ENCODE results near the gene CCDC12.

The CCDC12 gene

GRCh38 chr3:46903341-46904302 lies 72.9 kb downstream of the CCDC12 start:
- DNase-seq, result no peak

DNA sequence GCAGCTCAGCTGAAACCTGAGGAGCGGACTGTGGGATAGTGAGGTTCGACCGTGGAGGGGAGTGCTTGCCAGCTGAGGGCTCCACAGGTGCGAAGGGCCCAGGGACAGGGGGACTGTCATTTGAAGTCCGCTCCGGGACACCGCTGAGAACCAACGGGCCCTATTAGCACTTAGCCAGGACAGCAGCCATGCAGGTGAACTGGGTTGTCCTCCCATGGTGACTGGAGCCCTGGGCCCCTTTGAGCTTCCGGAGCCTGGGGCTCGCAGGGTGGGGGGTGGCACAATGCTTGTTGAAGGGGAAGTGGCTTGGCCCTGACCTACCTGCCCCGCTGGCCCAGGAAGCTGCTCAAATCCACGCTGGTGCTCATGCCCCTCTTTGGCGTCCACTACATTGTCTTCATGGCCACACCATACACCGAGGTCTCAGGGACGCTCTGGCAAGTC lies 74.3 kb downstream of the CCDC12 start:
- DNase-seq, result no peak

GRCh38 chr3:46901591-46902187 lies 74.9 kb downstream of the CCDC12 start:
- DNase-seq, result no peak

- no peak for DNase-seq
Measured at GRCh38 chr3:46901061-46901460, 75.5 kb downstream of the CCDC12 start.

DNA sequence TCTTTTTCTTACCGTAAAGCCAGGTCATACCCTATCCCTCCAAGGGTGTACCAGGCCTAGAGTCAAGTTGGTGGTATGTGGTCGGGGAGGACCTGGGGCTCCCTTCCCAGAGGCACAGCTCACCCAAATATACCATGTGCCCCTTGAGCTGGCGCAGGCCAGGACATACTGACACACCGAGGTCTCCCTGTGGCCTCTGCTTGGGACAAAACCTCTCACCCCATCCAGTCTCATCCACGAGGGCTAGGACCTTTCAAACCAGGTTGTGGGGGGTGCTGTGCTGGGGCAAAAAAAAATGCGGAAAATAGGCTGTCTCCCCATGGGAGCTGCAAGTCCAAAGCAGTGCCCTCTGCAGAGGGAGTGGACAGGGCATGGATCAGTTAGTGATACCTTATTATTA lies 76.2 kb downstream of the CCDC12 start:
- no peak for DNase-seq

DNA sequence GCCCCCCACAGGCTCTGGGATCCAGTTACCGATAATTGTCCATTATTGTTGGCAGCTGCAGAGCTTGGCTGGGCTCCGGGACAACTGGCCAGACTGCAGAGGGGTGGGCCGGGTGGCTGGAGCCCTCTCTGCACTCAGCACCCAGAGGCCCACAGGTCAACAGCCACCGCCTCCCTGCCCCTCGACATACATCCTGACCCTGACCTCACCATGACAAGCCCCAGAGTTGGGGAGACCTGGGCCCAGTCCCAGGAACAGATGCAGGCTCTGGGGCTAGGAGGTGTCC lies 76.6 kb downstream of the CCDC12 start:
- DNase-seq, result no peak

GRCh38 chr3:46899151-46900006 lies 77.2 kb downstream of the CCDC12 start:
- no peak for DNase-seq

- no peak for DNase-seq
Measured at GRCh38 chr3:46898321-46899150, 78.0 kb downstream of the CCDC12 start.

DNA sequence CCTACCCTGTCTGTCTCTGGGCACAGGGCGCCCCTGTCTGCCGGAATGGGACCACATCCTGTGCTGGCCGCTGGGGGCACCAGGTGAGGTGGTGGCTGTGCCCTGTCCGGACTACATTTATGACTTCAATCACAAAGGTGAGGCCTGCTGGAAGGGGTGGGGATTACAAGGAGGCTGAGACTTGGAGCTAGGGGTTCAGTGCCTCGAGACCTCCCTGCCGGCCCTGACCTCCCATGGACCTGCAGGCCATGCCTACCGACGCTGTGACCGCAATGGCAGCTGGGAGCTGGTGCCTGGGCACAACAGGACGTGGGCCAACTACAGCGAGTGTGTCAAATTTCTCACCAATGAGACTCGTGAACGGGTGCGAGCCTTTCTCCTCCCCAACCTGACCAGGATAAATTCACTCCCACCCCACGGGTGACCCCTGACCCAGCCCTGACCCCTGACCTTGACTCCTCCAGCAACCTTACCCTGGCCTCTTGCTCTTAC lies 78.7 kb downstream of the CCDC12 start:
- no peak for DNase-seq

DNA sequence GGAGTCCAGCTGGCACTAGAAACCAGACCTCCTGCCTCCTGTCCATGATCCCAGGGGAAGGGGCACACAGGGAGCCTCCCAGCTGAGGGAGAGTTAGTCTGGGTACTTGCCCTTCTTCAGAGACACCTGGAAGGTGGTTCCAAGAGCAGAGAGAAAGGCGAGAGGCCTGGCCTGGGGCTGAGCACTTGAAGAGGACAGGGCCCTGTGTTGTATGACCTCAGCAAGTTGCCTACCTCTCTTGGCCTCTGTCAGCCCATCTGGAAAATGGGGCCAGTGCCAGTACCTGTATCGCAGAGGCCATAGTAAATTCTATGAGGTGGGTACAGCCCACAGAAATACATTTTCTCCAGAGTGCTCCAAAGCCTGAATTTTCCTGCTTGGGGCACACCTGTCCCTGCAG lies 79.5 kb downstream of the CCDC12 start:
- no peak for DNase-seq

DNA sequence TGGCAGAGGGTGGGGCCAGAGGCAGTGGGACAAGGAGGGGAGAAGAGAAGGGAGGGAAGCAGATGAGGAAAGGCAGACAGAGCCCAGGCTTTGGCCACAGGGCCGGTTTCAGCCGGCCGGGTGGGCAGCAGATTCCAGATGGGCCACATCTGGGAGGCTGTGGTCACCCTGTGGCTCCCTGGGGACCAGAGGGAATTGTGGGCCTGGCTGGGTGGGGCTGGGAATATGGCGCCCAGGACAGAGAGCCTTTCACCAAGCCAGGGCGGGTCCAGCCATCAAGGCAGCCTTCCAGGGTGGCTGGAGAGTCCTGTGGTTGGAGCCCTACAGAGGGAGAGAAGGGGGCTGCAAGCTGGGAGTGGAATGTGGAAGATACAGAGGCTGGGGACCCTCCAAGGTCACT lies 80.2 kb downstream of the CCDC12 start:
- no peak for DNase-seq

DNA sequence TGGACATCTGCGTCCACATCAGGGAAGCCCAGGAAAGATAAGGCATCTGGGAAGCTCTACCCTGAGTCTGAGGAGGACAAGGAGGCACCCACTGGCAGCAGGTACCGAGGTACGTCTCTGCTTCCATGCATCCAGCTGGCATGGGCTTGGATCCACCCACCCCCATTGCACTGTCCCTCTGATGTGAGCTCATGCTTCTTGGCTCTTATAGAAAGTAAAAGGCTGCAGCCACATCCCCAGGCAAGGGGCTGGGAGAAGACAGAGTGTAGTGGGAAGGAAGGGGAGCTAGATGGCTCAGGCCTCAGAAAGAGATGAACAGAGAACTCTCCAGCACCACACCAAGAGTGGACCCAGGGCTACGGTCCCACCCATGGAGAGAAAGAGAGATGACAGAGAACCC lies 80.8 kb downstream of the CCDC12 start:
- no peak for DNase-seq

- DNase-seq, result no peak
Measured at GRCh38 chr3:46895204-46895660, 81.3 kb downstream of the CCDC12 start.

DNA sequence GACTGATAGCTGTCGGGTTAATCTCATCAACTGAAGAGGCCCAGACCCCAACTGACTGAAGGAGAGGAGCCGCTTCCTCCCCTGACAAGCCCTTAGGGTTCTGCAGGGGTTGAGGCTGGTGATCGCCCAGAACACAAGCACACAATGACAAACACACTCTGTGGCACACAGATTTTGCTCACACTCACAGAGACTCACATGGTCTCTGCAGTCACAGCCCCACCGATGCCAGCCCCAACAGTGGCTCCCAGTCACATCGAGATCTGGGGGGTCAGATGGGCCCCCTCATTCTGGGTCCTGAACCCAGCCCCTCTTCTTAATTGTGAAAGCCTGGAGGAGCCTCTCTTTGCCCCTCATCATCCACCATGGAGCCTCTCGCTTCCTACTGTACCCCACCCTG lies 82.3 kb downstream of the CCDC12 start:
- DNase-seq, result no peak

- no peak for DNase-seq
Measured at GRCh38 chr3:46893763-46894162, 82.8 kb downstream of the CCDC12 start.

DNA sequence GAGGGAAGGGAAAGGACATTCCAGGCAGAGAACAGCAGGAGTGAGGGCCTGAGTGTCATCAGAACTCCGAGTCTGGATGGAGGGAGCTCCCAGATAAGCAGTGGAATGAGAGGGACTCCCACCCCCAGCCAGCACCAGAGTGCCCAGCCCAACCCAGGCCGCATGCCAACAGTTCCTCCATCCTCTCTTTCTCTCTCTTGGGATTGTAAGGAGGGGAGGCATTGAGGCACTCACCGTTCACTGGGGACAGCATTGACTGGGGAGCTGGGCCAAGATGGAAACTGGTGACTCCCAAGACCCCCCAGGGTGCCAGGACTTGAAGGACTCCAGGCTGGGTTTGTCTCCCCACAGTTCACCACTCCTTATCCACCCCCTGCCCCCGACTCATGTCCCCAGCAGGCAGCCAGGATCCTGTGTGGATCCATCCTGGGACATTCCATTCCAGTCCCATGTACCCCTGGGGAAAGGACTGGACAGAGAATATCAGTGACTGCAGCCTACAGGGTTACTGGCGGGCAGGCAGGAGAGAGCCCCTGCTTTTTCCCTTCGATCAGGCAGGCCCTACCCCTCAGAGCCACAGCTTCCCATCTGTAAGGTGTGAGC lies 83.3 kb downstream of the CCDC12 start:
- DNase-seq, result no peak

GRCh38 chr3:46892285-46893145 lies 84.0 kb downstream of the CCDC12 start:
- peak in 1 of 2 experiments; percentile 54 for DNase-seq

DNA sequence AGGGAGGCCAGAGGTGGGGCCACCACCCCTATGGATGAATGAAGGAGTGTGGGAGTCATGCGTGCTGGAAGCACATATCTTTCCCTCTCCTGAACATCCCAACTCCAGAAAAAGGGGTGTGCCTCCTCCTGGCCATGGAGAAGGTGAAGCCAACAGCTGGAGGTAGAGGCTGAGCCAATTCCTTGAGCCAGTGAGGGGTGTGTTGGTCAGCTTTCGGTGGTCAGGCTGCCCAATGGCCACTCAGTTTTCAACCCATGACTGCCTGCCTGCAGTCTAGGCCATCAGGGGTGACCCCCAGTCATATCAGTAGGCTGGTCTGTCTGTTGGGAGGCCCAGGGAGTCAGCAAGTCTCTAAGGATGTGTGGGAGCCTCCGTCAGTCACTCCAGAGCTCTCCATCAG lies 85.4 kb downstream of the CCDC12 start:
- DNase-seq, result no peak

DNA sequence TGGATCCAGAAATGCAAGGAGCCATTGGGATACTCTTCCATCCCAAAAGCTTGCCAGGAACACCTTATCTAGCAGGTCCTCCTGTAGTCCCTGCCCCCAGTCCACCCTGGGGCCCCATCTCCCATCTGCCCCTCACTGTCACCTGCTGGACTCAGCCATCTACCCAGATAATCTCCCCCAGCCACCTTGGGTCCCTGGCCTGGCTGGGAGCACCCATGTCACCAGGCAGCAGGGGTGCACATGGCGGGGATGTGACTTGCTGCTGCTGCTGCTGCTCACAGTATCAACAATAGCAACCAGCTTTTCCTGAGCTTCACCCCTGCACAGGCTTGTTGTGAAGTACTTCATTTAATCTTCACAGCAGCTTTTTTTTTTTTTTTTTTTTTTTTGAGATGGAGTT lies 86.4 kb downstream of the CCDC12 start:
- no peak for DNase-seq

- no peak for DNase-seq
Measured at GRCh38 chr3:46889381-46890110, 87.0 kb downstream of the CCDC12 start.
